H1 (cell line): ENCODE data around the gene MEF2C. TPM values are rescaled to one million over a fixed set of nuclear protein-coding genes. Genes with fewer than 3 reads are reported as not detected.

Experiments
- CTCF ChIA-PET: fragments of 300-600 bp; sonication (Branson Sonifier 250); formaldehyde crosslinking; loops from one replicate; lab custom pipeline; 2021; ENCODE audit not compliant: partially characterized antibody; lab: Charles Lee
- POLR2A ChIA-PET: fragments of 300-600 bp; sonication (Branson Sonifier 250); formaldehyde crosslinking; loops from one replicate; lab custom pipeline; 2021; ENCODE audit warnings: inconsistent platforms; ENCODE audit not compliant: partially characterized antibody; lab: Charles Lee
- DNase-seq, 2 experiments: peaks; one replicate each; pipeline versions ENCODE4 v3.0.0 to v3.0.0-alpha.2; 2010 to 2022; ENCODE audit warnings: low spot score in 2 of 2, low read depth in 1 of 2, mixed read lengths in 1 of 2
- FAIRE-seq: peaks from 2 replicates; lab custom pipeline; 2011; peaks lifted over from hg19 to GRCh38; lab: Jason Lieb, UNC
- H2AFZ ChIP-seq: 2 replicates; pipeline ENCODE4 v1.8.1; 2012; ENCODE audit warnings: low read length, inconsistent platforms
- H2AK5ac ChIP-seq: 2 replicates; pipeline ENCODE4 v1.6.1; 2013; ENCODE audit warnings: low read depth, low read length
- H2BK120ac ChIP-seq: replicated peaks from 2 replicates; pipeline ENCODE3; 2013; ENCODE audit warnings: low read depth, low read length, inconsistent platforms
- H2BK12ac ChIP-seq: 2 replicates; pipeline ENCODE4 v1.6.1; 2013; ENCODE audit warnings: low read depth, low read length
- H2BK15ac ChIP-seq: 2 replicates; pipeline ENCODE4 v1.6.1; 2013; ENCODE audit warnings: low read length
- H2BK20ac ChIP-seq: 2 replicates; pipeline ENCODE4 v1.6.1; 2013; ENCODE audit warnings: low read length
- H2BK5ac ChIP-seq: 2 replicates; pipeline ENCODE4 v1.6.1; 2013; ENCODE audit warnings: low read depth, low read length
- H3K14ac ChIP-seq: 2 replicates; pipeline ENCODE4 v1.6.1; 2013; ENCODE audit warnings: inconsistent platforms; ENCODE audit not compliant: insufficient read length
- H3K18ac ChIP-seq: 2 replicates; pipeline ENCODE4 v1.6.1; 2013; ENCODE audit warnings: low read length; ENCODE audit errors: extremely low read depth
- H3K23ac ChIP-seq: 2 replicates; pipeline ENCODE4 v1.6.1; 2013; ENCODE audit warnings: inconsistent platforms; ENCODE audit not compliant: insufficient read length
- H3K23me2 ChIP-seq: 2 replicates; pipeline ENCODE4 v1.6.1; 2013; ENCODE audit warnings: low read depth, low read length
- H3K27ac ChIP-seq: 2 replicates; pipeline ENCODE4 v1.6.1; 2011; ENCODE audit warnings: low read depth, low read length, inconsistent platforms
- H3K27me3 ChIP-seq, 4 experiments: replicated peaks in 1 of 4; 1 replicate in 1 of 4; 2 replicates in 3 of 4; pipeline versions ENCODE4 v1.6.1 to v1.8.1; 2011 to 2013; ENCODE audit warnings: low read length in 3 of 4, mild to moderate bottlenecking in 3 of 4, inconsistent platforms in 2 of 4, mixed read lengths in 2 of 4, moderate library complexity in 1 of 4; ENCODE audit not compliant: control insufficient read depth in 3 of 4, insufficient read depth in 3 of 4; ENCODE audit errors: extremely low read depth in 1 of 4
- H3K36me3 ChIP-seq, 4 experiments: 2 replicates each; pipeline versions ENCODE4 v1.6.1 to v1.8.1; 2011 to 2013; ENCODE audit warnings: mild to moderate bottlenecking in 4 of 4, low read length in 3 of 4, moderate library complexity in 2 of 4, control low read depth in 1 of 4, inconsistent platforms in 1 of 4; ENCODE audit not compliant: insufficient read depth in 4 of 4, control insufficient read depth in 2 of 4
- H3K4ac ChIP-seq: replicated peaks from 2 replicates; pipeline ENCODE3; 2013; ENCODE audit warnings: low read length, low read depth, mixed read lengths, inconsistent platforms; ENCODE audit not compliant: insufficient read length
- H3K4me1 ChIP-seq, 4 experiments: replicated peaks in 1 of 4; 1 replicate in 1 of 4; 2 replicates in 3 of 4; pipeline versions ENCODE4 v1.6.1 to v1.8.1; 2011 to 2013; ENCODE audit warnings: low read length in 3 of 4, inconsistent platforms in 2 of 4, mixed read lengths in 1 of 4; ENCODE audit not compliant: insufficient read depth in 4 of 4, control insufficient read depth in 3 of 4
- H3K4me2 ChIP-seq, 2 experiments: 2 replicates each; pipeline versions ENCODE4 v1.6.1 to v1.8.1; 2011 to 2013; ENCODE audit warnings: low read depth in 2 of 2, low read length in 2 of 2, control low read depth in 1 of 2, inconsistent platforms in 1 of 2, mild to moderate bottlenecking in 1 of 2; ENCODE audit not compliant: insufficient read depth in 1 of 2
- H3K4me3 ChIP-seq, 4 experiments: fragments of 200-600, 300-600 bp in 1 of 4; sonication (generic), shearing (Covaris generic), sonication (Bioruptor Twin) in 1 of 4; 2 replicates each; pipeline versions ENCODE4 v1.5.1 to v1.8.1; 2011 to 2016; ENCODE audit warnings: low read length in 4 of 4, low read depth in 3 of 4, control low read depth in 2 of 4, inconsistent platforms in 2 of 4, mild to moderate bottlenecking in 2 of 4, mixed read lengths in 1 of 4, moderate library complexity in 1 of 4; ENCODE audit not compliant: insufficient read depth in 2 of 4; ENCODE audit errors: extremely low read depth in 1 of 4
- H3K56ac ChIP-seq: replicated peaks from 2 replicates; pipeline ENCODE3; 2013; ENCODE audit warnings: low read depth, mild to moderate bottlenecking, mixed read lengths, low read length, inconsistent platforms; ENCODE audit not compliant: insufficient read length
- H3K79me1 ChIP-seq: 2 replicates; pipeline ENCODE4 v1.6.1; 2013; ENCODE audit warnings: low read depth, low read length, control low read depth
- H3K79me2 ChIP-seq, 2 experiments: 2 replicates each; pipeline versions ENCODE4 v1.6.1 to v1.8.1; 2012 to 2013; ENCODE audit warnings: low read length in 2 of 2, mild to moderate bottlenecking in 2 of 2, inconsistent platforms in 1 of 2; ENCODE audit not compliant: insufficient read depth in 2 of 2, control insufficient read depth in 1 of 2
- H3K9ac ChIP-seq, 4 experiments: replicated peaks in 1 of 4; 1 replicate in 1 of 4; 2 replicates in 3 of 4; pipeline versions ENCODE4 v1.6.1 to v1.8.1; 2011 to 2013; ENCODE audit warnings: low read depth in 3 of 4, low read length in 3 of 4, control low read depth in 2 of 4, mild to moderate bottlenecking in 2 of 4, moderate library complexity in 2 of 4, inconsistent platforms in 1 of 4; ENCODE audit errors: extremely low read depth in 1 of 4
- H3K9me3 ChIP-seq, 2 experiments: 2 replicates each; pipeline versions ENCODE4 v1.6.1 to v1.8.1; 2012 to 2013; ENCODE audit warnings: mild to moderate bottlenecking in 2 of 2, moderate library complexity in 2 of 2, control low read depth in 1 of 2, inconsistent platforms in 1 of 2, low read depth in 1 of 2, low read length in 1 of 2, mixed read lengths in 1 of 2; ENCODE audit not compliant: insufficient read depth in 2 of 2
- H4K20me1 ChIP-seq, 2 experiments: replicated peaks in 1 of 2; 2 replicates each; pipeline versions ENCODE3 to v1.8.1; 2011 to 2013; ENCODE audit warnings: inconsistent platforms in 2 of 2, low read length in 2 of 2, mild to moderate bottlenecking in 1 of 2; ENCODE audit not compliant: insufficient read depth in 2 of 2, control insufficient read depth in 1 of 2
- H4K5ac ChIP-seq: 2 replicates; pipeline ENCODE4 v1.6.1; 2013; ENCODE audit warnings: low read length, low read depth, mixed read lengths, inconsistent platforms; ENCODE audit not compliant: insufficient read length
- H4K8ac ChIP-seq: 2 replicates; pipeline ENCODE4 v1.8.0; 2013; ENCODE audit warnings: mild to moderate bottlenecking, moderate library complexity, low read length, inconsistent platforms; ENCODE audit not compliant: insufficient read depth; ENCODE audit errors: extremely low read depth
- H4K91ac ChIP-seq: replicated peaks from 2 replicates; pipeline ENCODE3; 2013; ENCODE audit warnings: low read length, mixed read lengths, inconsistent platforms; ENCODE audit not compliant: insufficient read length
- CTBP2 ChIP-seq: IDR thresholded peaks from 2 replicates; pipeline ENCODE4 v1.7.0; 2011; ENCODE audit warnings: borderline replicate concordance, mild to moderate bottlenecking, moderate library complexity, mixed read lengths, low read length; ENCODE audit not compliant: insufficient read depth, insufficient read length
- HDAC2 ChIP-seq, 2 experiments: fragments of 300-600 bp in 1 of 2; sonication (generic) in 1 of 2; IDR thresholded peaks; 2 replicates each; pipeline ENCODE4 v1.6.1; 2011 to 2012; ENCODE audit warnings: low read depth in 2 of 2, low read length in 2 of 2, mild to moderate bottlenecking in 2 of 2, moderate library complexity in 2 of 2, borderline replicate concordance in 1 of 2, inconsistent platforms in 1 of 2
- NANOG ChIP-seq: IDR thresholded peaks from 2 replicates; pipeline ENCODE4 v1.6.1; 2011; ENCODE audit warnings: low read length, low read depth, mild to moderate bottlenecking, inconsistent platforms; ENCODE audit not compliant: insufficient read depth, poor library complexity, severe bottlenecking
- SAP30 ChIP-seq: fragments of 300-600 bp; sonication (generic); IDR thresholded peaks from 2 replicates; pipeline ENCODE4 v1.7.1; 2012; ENCODE audit warnings: low read length, moderate library complexity, mild to moderate bottlenecking, inconsistent platforms; ENCODE audit not compliant: insufficient read depth, insufficient replicate concordance
- SP4 ChIP-seq: IDR thresholded peaks from 2 replicates; pipeline ENCODE4 v1.6.1; 2012; ENCODE audit warnings: low read length, inconsistent platforms
- SUZ12 ChIP-seq: fragments of 200-600 bp; sonication (generic); IDR thresholded peaks from 2 replicates; pipeline ENCODE4 v1.6.1; 2012; ENCODE audit warnings: mild to moderate bottlenecking, inconsistent platforms, low read length, moderate library complexity, mixed read lengths
- TAF1 ChIP-seq: IDR thresholded peaks from 2 replicates; pipeline ENCODE4 v1.6.1; 2011; ENCODE audit warnings: mild to moderate bottlenecking, low read depth, low read length
- WGBS, 2 experiments: shearing (Covaris generic) in 1 of 2; methylation state at CpG; one replicate each; pipeline versions ENCODE4 v1.1.6 to v1.1.7; 2013 to 2015; ENCODE audit warnings: low lambda C conversion rate in 2 of 2, mixed read lengths in 2 of 2, inconsistent platforms in 1 of 2, low coverage in 1 of 2, missing lambda C conversion rate in 1 of 2; ENCODE audit not compliant: insufficient replicate concordance in 2 of 2, insufficient coverage in 1 of 2, insufficient read length in 1 of 2; ENCODE audit errors: extremely low coverage in 1 of 2, missing lambda C conversion rate in 1 of 2; 5-methylcytosine and 5-hydroxymethylcytosine counted together
- polyA plus RNA-seq, 7 experiments: library from polyadenylated mRNA; depleted of rRNA in 3 of 7; stranded (reverse) in 5 of 7; unstranded in 2 of 7; fragments of >200 nt in 5 of 7; fragments of 200-250 nt in 2 of 7; gene quantifications; 1 replicate in 5 of 7; 2 replicates in 1 of 7; 4 replicates in 1 of 7; pipeline versions ENCODE4 v1.2.1 to v1.2.3, GENCODE V29; 2011 to 2013; ENCODE audit warnings: missing spikeins in 2 of 7, mixed read lengths in 2 of 7
- total RNA-seq: library from RNA; stranded (reverse); fragmentation: NEBNext Ultra II Directional; extraction: Animal tissue kit (Norgen Biotek cat#: 25700); gene quantifications from 2 replicates; pipeline ENCODE4 v1.2.1, GENCODE V29; 2021

The MEF2C gene
- total and polyA plus RNA-seq, 2 of the 8 experiments (the other 6 are each of a cell fraction or from before 2014, with no cell fraction given) = 0.59 to 0.99 TPM

GRCh38 chr5:88846434-88846833 is 36.5 kb downstream of the MEF2C start:
- Histone ChIP-seq H3K27me3 (no peaks in the 10 kb centered on the region), H2BK15ac (no peak overlapping the region), H2BK120ac (no peak overlapping the region), H3K27ac (no peak overlapping the region), H3K79me1 (no peaks in the 10 kb centered on the region), H3K56ac (no peak overlapping the region), H4K5ac (no peak overlapping the region), H4K20me1 (no peaks in the 10 kb centered on the region), H3K36me3 (no peaks in the 10 kb centered on the region), H2BK20ac (no peak overlapping the region), H4K8ac (no peak overlapping the region), H2BK12ac (no peak overlapping the region), H2AFZ (no peak overlapping the region), H2AK5ac (no peak overlapping the region), H4K91ac (no peak overlapping the region), H3K14ac (no peak overlapping the region), H3K9ac (no peak overlapping the region), H2BK5ac (no peak overlapping the region), H3K4me2 (no peak overlapping the region), H3K4me3 (no peak overlapping the region), H3K23me2 (no peaks in the 10 kb centered on the region), H3K4me1 (no peaks in the 10 kb centered on the region), H3K4ac (no peak overlapping the region), H3K9me3 (no peaks in the 10 kb centered on the region), H3K79me2 (no peaks in the 10 kb centered on the region), H3K18ac (no peak overlapping the region), H3K23ac (no peak overlapping the region)
- DNase-seq (no peak), FAIRE-seq (no peak)
- ChIA-PET CTCF (interaction anchor here (0.6 to 0.8 kb wide), 2 partner anchors 10 to 166 kb away, joined by 3 to 4 read pairs; no protein-coding TSS in a partner anchor), POLR2A (no interaction called here)
- no peak for TF ChIP-seq SP4
- no peak for TF ChIP-seq TAF1
- TF ChIP-seq NANOG = no peak
- TF ChIP-seq CTBP2 = no peak
- TF ChIP-seq HDAC2 (IDR thresholded peaks at IDR 0.05; ENCODE audit: borderline replicate concordance in 1 of 2, low read depth in 2 of 2, low read length in 2 of 2) = no peak
- no peak for TF ChIP-seq SUZ12
- TF ChIP-seq SAP30 = no peak
- WGBS, 2 experiments = 88% methylated on average over 1 of the region's 1 CpG; no CpG with 5 or more reads in 1 of the 2 experiments
